Hepatocyte (in vitro differentiated cells): Measurements from ENCODE around the gene ZHX3.
"Not testable (repeated sequence)": the region's sequence is repeated elsewhere in the genome, so short reads cannot be mapped to it uniquely, and the experiment has no call there.

Experiments used
- EZH2 ChIP-seq: fragments of 200-600 bp; sonication (generic); IDR thresholded peaks from 2 replicates; pipeline ENCODE4 v1.6.1; 2016; ENCODE audit warnings: antibody characterized with exemption, mild to moderate bottlenecking, borderline replicate concordance
- EZH2phosphoT487 ChIP-seq: fragments of 200-600 bp; sonication (generic); IDR thresholded peaks from one replicate; pipeline ENCODE4 v1.6.1; 2018; ENCODE audit warnings: antibody characterized with exemption, mild to moderate bottlenecking, low read depth, moderate library complexity; ENCODE audit not compliant: unreplicated experiment, severe bottlenecking
- TF ChIP-seq, protein P1 (sequence below): fragments of 200-600 bp; sonication (generic); IDR thresholded peaks from 2 replicates; pipeline ENCODE4 v1.5.1; 2016; ENCODE audit warnings: antibody characterized with exemption, mild to moderate bottlenecking; ENCODE audit not compliant: poor library complexity

DNA sequence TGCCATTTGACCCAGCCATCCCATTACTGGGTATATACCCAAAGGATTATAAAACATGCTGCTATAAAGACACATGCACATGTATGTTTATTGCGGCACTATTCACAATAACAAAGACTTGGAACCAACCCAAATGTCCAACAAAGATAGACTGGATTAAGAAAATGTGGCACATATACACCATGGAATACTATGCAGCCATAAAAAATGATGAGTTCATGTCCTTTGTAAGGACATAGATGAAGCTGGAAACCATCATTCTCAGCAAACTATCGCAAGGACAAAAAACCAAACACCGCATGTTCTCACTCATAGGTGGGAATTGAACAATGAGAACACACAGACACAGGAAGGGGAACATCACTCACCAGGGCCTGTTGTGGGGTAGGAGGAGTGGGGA lies 80.3 kb downstream of the ZHX3 start:
- TF ChIP-seq, protein P1, sequence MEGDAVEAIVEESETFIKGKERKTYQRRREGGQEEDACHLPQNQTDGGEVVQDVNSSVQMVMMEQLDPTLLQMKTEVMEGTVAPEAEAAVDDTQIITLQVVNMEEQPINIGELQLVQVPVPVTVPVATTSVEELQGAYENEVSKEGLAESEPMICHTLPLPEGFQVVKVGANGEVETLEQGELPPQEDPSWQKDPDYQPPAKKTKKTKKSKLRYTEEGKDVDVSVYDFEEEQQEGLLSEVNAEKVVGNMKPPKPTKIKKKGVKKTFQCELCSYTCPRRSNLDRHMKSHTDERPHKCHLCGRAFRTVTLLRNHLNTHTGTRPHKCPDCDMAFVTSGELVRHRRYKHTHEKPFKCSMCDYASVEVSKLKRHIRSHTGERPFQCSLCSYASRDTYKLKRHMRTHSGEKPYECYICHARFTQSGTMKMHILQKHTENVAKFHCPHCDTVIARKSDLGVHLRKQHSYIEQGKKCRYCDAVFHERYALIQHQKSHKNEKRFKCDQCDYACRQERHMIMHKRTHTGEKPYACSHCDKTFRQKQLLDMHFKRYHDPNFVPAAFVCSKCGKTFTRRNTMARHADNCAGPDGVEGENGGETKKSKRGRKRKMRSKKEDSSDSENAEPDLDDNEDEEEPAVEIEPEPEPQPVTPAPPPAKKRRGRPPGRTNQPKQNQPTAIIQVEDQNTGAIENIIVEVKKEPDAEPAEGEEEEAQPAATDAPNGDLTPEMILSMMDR: not testable (repeated sequence)
- TF ChIP-seq EZH2, EZH2phosphoT487: not testable (repeated sequence)
